ENCODE data around the gene LIX1L.

GRCh38 chr1:145916745-145917144, 41.1 kb downstream of the LIX1L start:
- TF ChIP-seq GATA3 (IDR thresholded peaks at IDR 0.05; ENCODE audit: low read depth, low read length) (no peak), GATA2 (IDR thresholded peaks at IDR 0.05; ENCODE audit: low read depth, low read length) (no peak)
